ENCODE measurements around the gene CFAP221.

DNA sequence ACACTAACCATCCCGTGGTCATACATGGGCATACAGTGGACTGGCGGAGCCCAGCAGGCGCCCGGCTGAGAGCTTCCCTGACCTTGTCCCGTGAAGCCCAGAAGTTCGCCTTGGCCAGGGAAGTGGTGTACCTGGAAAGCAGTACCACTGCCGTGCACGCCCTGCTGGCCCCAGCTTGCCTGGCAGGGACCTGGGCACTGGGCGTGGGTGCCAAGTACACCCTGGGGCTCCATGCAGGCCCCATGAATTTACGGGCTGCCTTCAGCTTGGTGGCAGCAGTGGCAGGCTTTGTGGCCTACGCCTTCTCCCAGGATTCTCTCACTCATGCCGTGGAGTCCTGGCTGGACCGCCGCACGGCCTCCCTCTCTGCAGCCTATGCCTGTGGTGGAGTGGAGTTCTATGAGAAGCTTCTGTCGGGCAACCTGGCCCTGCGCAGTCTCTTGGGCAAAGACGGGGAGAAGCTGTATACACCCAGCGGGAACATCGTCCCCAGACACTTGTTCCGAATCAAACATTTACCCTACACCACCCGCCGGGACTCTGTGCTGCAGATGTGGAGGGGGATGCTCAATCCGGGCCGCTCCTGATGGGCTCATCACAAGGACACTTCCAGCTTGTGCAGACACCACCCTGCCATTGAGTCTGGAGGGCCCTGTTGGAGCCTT, 137.1 kb downstream of the CFAP221 start:
- no peak for TF ChIP-seq CTCF (IDR thresholded peaks at IDR 0.05)
- TF ChIP-seq POLR2AphosphoS5 (IDR thresholded peaks at IDR 0.05): no peak
- TF ChIP-seq POLR2A (IDR thresholded peaks at IDR 0.05): no peak
- TF ChIP-seq EP300 (IDR thresholded peaks at IDR 0.05): no peak
